ENCODE data around the gene PKN3. TPM values are rescaled to one million over a fixed set of nuclear protein-coding genes. Genes with fewer than 3 reads are reported as not detected.

PKN3 gene
- total and polyA plus RNA-seq, 4 donors = 0.61 to 4.2 (median 1.5) TPM

- TF ChIP-seq NR2F2 (IDR thresholded peaks at IDR 0.05) (no peak), ATF3 (IDR thresholded peaks at IDR 0.05) (no peak), ZBTB33 (IDR thresholded peaks at IDR 0.05) (no peak), YY1 (IDR thresholded peaks at IDR 0.05) (no peak), RXRA (IDR thresholded peaks at IDR 0.05) (no peak), GABPA (IDR thresholded peaks at IDR 0.05 in 1 of 2, conservative IDR thresholded peaks at IDR 0.05 in 1 of 2) (no peak), HNF4A (conservative IDR thresholded peaks at IDR 0.05) (no peak), EGR1 (IDR thresholded peaks at IDR 0.05; ENCODE audit: low read depth in 2 of 2) (no peak), FOXA2 (IDR thresholded peaks at IDR 0.05) (no peak), FOXA1 (IDR thresholded peaks at IDR 0.05) (no peak), RAD21 (IDR thresholded peaks at IDR 0.05) (no peak), HNF4G (IDR thresholded peaks at IDR 0.05) (no peak), REST (IDR thresholded peaks at IDR 0.05) (no peak), SP1 (IDR thresholded peaks at IDR 0.05) (no peak), CTCF (IDR thresholded peaks at IDR 0.05; ENCODE audit: low read depth, low read length, missing input control) (no peak), TAF1 (conservative IDR thresholded peaks at IDR 0.05) (no peak), MAX (IDR thresholded peaks at IDR 0.05) (no peak)
- H3K4me3 ChIP-seq (ENCODE audit: low read depth in 1 of 3, low read length in 3 of 3) = no peak overlapping the region
- H3K27ac ChIP-seq (ENCODE audit: low read depth in 1 of 2, low read length in 2 of 2) = no peak overlapping the region
- DNase-seq (ENCODE audit: low spot score) = no peak
- H3K36me3 ChIP-seq (ENCODE audit: control insufficient read depth in 4 of 4, insufficient read depth in 3 of 4, low read depth in 1 of 4, low read length in 3 of 4) = peaks cover 0 to 8% (median under 1%) of the 10 kb centered on the region in 4 donors
- H3K27me3 ChIP-seq (ENCODE audit: control insufficient read depth in 4 of 4, insufficient read depth in 4 of 4, low read length in 3 of 4) = no peaks in the 10 kb centered on the region
- no peaks in the 10 kb centered on the region for H3K9me3 ChIP-seq (ENCODE audit: control insufficient read depth in 4 of 4, low read length in 3 of 4)
- 94% methylated on average over 30 of the region's 30 CpGs for WGBS
- H3K4me1 ChIP-seq (ENCODE audit: control insufficient read depth in 4 of 4, insufficient read depth in 4 of 4, low read length in 3 of 4) = peaks cover 4 to 20% (median 14%) of the 10 kb centered on the region in 4 donors
- H3K9ac ChIP-seq (ENCODE audit: low read depth in 1 of 2, low read length in 2 of 2) = no peak overlapping the region
Measured at GRCh38 chr9:128719919-128720605, 17.8 kb downstream of the PKN3 start.

Data from liver (tissue), 9 donors.